ENCODE measurements around the gene B4GALNT2.

GRCh38 chr17:49110509-49110908 is 22.1 kb upstream of the B4GALNT2 start:
- TF ChIP-seq CREB1 (IDR thresholded peaks at IDR 0.05; ENCODE audit: low read depth) (no peak), YY1 (IDR thresholded peaks at IDR 0.05; ENCODE audit: low read depth) (no peak), MAX (IDR thresholded peaks at IDR 0.05) (no peak)

All from Ishikawa (cell line).